Activated CD4-positive, alpha-beta T cell treated with anti-CD3 and anti-CD28 coated beads, Interleukin-2, amount 50 U/mL, for 16 hours (primary cell): Measurements from ENCODE around the gene PTGDS.
A peak's percentile ranks its signal among the peaks of the same experiment; 100 is the strongest.

Experiments used
- DNase-seq: peaks from one replicate; pipeline ENCODE4 v3.0.0-alpha.2; 2020

Gene PTGDS

DNA sequence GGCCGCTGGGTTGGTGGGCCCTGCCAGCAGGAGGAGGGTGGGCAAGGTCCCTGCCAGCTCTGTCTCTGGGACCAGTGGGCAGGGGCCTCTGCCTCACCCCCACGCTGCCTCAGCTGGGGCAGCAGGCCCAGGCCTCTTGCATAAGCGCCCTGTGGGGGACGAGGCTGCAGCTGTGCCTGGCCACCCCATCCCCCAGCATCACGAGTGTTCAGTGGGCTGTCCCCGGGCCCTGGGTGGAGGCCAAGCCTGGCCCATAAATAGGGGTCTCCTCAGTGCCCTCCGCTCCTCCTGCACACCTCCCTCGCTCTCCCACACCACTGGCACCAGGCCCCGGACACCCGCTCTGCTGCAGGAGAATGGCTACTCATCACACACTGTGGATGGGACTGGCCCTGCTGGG is at the start of gene PTGDS:
TSS of gene PTGDS (plus strand) at position 282 of the 400 bp plus-strand sequence. CDS start at position 357, 75 bp downstream.
- DNase-seq, result no peak

DNA sequence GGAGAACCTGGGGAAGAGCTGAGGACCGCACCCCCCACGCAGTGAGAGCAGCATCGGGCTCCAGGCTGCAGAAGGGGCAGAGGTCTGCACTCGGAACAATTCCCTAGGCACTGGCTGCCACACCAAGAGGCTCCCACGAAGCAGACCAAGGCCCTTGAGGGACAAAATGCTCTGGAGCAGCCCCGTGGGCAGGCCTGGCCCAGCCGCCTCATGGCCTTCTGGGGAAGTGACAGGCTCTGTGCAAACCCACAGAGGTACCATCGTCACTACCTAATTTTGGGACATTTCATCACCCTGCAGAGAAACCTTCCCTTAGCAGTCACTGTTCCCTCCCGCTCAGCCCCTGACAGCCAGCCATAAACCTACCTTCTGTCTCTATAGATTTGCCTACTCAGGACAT is 48.7 kb upstream of the PTGDS start:
- DNase-seq, result no peak

DNA sequence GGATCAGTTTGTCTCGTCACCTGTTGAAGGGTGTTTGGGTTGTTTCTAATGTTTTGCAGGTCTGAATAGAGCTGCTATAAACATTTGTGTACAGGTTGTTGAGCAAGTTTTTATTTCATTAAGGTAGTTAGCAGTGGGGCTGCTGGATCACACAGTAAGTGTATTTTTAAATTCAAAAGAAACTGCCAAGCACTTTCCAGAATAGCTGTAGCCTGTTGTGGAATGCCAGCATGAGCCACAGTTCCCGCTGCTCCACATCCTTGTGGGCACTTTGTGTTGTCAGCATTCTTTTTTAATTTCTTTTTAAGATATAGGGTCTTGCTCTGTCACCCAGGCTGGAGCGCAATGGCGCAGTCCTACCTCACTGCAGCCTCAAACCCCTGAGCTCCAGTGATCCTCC is 47.3 kb upstream of the PTGDS start:
- DNase-seq, result no peak

DNA sequence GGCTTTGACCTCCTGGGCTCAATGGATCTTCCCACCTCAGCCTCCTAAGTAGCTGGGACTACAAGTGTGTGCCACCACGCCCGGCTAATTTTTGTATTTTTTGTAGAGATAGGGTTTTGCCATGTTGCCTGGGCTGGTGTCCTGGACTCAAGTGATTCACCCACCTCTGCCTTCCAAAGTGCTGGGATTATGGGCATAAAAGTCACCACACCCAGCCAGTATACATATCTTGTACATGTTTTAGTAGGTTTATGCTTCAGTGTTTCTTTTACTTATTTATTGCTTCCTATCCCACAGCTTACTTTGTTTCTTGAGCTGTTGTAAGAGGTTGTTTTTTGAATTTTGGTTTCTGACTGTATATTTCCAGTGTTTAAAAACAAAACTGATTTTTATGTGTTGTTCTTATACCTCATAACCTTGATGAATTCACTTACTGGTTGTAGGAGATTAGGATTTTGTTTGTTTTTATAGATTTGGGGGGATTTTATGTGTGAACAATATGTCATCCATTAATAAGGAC is 45.6 kb upstream of the PTGDS start:
- no peak for DNase-seq

DNA sequence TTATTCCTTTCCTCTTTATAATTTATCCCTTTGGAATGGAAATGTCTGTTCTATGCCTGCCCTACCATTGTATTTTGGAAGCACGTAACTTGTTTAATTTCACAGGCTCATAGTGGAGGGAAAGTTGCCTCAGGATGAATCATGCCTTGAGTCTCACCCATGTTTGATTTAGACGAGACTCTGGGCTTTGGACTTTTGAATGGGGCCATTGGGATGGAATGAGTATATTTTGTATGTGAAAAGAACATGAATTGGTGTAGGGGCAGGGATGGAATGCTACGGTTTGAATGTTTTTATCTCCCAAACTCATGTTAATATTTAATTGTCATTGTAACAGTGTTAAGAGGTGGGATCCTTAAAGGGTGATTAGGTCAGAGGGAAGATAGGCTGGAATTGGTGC is 43.0 kb upstream of the PTGDS start:
- DNase-seq, result no peak

DNA sequence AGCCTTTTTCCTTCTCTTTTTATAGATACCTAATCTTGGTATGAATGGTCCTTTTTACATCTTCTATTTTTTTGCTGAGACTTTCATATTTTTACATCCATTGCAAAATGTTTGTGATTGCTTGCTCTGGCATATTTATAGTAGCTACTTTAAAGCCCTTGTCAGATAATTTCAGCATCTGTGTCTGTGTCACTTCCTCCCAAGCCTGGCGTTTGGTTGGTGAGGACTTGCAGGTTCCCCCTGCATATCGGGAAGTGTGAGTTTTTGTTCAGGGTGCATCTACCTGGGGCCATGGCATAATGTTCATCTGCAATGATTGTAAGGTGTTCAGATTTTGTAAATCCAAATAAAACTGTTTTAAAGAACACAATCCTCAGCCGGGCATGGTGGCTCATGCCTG is 41.7 kb upstream of the PTGDS start:
- DNase-seq, result no peak

DNA sequence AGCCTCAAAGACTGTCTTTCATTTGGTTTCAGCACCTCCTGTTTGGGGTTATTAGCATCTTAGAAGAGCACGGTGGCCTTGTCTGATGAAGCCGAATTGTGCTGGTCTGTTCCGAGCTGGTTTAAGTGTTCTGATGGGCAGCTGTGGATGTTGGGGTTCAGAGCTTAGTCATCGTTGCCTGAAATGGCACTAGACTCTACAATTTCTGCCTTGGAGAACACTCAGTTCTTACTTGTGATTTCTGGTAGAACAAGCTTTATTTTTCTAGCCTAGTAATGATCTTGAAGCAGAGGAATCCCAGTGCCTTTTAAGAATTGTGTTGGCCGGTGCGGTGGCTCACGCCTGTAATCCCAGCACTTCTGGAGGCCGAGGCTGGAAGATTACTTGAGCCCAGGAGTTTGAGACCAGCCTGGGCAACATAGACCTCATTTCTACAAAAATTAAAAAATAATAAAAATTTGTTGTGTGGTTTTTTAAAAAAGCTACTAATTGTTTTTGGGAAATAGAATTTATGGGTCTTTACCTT is 40.6 kb upstream of the PTGDS start:
- DNase-seq, result no peak

DNA sequence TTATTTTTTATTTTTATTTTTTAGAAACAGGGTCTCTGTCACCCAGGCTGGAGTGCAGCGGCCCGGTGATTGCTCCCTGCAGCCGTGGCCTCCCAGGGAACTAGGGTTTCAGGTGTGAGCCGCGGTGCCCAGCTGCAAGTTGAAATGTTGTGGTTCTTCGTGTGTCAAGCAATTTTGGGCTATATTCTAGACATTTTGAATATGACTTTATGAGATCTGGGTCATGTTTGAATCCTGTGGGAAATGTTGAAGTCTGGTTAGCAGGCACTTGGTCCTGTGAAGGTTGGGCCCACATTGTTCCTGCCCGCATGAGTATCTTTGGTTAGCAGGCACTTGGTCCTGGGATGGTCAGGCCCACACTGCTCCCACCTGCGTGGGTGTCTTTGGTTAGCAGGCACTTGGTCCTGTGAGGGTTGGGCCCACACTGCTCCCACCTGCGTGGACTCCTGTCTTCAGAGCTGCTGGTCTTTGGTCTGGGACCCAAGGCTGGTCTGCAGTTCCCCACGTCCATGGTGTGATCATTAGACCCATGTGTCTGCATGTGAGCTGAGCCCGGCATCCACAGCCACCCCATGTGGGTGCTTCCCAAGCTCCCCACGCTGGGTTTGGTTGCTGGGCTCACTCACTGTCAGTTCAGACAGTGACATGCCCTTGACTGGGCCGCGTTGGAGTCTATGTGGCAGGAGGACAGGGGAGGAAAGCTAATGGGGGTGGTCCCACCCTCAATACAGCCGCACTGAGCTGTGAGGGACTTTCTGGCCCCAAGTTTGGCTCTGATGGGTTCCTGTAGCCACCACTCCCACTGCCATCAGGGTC is 39.9 kb upstream of the PTGDS start:
- no peak for DNase-seq

DNA sequence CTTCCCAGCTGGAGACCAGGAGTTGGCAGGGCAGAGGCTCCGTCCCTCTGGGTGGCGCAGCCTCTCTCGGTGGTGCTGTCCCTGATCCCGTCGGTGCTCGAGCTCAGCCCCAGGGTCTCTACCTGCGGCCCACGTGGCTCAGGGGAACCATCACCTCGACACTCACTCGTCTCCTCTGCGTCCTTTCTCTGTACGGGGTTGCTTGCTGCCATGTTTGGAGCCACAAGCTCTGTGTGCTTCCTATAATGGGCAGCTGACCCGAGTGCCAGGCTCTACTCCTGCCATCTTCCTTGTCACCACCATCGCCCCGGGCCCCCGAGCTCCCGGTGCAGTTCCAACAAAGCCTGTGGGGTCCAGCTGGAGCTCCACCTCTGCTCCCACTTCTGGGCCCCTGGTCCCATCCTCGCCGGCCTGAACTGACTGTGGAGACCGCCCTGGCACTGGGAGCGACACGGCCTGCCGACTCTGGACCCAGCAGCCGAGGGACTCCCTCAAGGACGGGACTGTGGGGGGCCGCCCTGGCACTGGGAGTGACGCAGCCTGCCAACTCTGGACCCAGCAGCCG is 37.8 kb upstream of the PTGDS start:
- DNase-seq, result no peak

DNA sequence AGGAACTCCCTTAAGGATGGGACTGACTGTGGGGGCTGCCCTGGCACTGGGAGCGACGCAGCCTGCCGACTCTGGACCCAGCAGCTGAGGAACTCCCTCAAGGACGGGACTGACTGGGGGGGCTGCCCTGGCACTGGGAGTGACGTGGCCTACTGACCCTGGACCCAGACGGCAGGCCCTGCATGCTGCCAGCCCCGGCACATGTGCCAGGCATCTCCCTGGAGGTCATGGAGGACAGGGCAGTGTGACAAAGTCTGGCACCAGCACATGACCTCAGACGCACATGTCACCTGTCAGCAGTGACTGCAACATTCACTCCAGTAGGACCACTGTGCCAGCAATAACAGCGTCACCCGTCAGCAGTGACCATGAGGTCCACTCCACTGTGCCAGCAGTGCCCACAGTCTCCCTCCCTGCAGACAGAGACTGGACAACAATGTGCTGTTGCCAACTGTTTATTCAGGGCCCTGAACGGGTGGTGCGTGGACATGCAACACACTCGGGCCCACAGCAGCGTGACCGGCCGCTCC is 37.2 kb upstream of the PTGDS start:
- no peak for DNase-seq

DNA sequence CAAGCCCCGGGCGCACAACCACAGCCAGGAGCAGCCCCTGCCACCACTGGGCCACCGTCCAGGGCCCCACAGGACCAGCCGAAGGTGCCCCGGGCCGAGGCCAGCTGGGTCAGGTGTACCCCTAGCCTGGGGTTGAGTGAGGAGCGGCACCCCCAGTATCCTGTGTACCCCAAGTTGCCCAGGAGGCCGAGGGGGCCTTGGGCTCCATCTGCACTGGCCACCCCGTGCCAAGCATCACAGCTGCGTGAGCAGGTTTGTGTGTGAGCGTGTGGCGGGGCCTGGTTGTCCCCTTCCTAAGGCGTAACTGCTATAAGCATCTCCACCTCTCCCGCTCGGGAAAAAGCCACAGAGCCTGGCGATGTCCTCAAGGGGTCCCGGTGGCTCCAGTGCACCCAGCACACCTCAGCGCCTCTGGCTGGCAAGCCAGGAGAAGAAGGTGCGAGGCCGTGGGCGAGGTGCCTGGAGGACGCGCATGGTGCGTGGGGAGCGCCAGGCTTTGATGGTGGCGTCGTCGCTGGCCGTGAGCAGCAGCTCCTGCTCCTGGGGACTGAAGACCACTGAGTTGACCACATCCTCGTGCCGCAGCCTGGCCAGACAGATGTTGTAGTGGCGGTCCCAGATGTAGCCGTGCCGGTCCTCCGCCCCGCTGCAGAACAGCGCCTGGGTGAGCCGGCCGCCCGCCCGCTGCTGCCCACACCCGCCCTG is 36.6 kb upstream of the PTGDS start:
- DNase-seq, result no peak

DNA sequence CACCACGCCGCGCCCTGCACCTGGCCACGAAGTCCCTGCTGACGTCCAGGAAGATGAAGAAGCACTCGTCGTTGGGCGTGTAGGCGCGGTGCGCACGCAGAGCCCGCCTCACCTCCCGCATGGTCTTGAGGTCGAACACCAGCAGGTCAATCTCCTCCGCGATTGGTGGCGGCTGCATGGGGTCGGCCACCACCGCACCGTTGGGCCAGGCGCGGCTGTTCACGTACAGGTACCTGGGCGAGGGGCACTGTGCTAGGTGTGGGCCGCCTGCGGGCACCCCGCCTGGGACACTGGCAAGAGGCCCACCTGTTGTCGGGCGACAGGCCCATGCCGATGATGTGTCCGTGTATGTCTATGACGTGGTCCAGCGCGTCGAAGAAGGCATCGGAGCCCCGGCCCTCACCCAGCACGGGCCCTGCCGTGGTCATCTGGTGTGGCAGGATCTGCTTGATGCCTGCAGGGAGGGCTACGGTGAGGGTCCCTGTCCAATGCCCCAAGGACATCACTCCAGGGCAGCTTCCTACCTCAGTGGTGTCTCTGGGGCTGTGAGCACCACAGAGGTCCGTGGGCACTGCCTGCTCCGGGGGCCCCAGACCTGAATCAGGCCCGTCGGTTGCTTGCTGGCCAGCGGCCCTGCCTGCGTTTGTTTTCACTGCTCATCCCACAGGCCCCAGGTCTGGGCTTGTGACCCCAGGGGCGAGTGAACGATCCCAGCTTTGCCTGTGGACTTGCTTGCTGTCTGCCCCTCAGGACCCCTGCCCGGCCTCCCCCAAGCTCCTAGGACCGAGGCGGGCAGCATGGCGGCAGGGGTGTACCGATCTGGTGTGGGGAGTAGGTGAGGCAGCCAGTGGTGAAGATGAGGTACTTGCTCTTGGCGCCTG is 35.8 kb upstream of the PTGDS start:
- no peak for DNase-seq

DNA sequence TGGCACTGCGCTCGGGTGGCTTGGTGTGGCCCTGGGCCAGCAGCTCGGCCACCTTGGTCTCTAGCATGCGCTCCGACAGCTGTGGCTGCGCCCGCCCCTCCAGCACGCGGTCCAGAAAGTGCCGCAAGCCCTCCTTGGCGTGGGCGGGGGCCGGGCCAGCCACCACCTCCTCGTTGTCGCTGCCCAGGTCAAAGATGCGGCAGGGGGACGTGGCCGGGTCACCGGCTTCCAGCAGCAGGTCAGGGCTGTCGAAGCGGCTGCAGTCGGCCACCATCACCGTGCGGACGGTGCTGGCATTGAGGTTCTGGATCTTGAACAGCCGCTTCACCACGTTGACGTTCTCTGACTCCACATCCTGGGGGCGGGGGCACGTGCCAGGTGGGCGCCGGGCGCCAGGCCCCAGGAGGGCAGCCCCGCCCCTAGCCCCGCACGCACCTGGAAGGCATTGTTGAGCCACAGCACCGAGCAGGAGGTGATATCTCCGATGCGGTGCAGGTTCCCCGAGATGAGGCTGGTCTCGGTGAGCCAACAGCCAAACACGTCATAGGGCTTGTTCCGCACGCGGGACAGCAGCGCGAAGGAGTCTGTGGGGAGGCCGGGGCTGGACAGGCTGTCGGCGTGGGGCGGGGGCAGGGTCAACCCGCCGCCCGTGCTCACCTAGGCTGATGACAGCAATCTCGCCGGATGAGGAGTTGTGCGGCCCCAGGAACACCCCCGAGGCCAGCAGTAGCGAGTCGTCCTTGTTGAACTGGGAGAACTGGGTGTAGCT is 35.0 kb upstream of the PTGDS start:
- DNase-seq, result no peak

DNA sequence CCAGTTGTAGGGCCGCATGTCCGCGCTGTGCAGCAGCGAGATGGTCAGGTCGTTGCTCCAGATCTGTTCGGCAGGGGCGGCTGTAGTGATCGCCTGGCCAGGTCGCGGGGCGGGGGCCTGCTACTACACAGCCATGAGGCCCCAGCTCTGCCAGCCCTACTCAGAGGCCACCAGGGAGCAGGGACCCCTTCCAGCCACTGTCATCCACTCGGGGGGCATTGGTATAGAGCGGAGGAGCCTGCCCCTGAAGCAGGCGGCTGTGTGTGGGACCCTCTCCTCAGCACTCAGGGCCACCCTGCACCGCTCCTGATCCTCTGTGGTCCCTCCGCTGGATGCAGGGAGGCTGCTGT is 34.4 kb upstream of the PTGDS start:
- no peak for DNase-seq

DNA sequence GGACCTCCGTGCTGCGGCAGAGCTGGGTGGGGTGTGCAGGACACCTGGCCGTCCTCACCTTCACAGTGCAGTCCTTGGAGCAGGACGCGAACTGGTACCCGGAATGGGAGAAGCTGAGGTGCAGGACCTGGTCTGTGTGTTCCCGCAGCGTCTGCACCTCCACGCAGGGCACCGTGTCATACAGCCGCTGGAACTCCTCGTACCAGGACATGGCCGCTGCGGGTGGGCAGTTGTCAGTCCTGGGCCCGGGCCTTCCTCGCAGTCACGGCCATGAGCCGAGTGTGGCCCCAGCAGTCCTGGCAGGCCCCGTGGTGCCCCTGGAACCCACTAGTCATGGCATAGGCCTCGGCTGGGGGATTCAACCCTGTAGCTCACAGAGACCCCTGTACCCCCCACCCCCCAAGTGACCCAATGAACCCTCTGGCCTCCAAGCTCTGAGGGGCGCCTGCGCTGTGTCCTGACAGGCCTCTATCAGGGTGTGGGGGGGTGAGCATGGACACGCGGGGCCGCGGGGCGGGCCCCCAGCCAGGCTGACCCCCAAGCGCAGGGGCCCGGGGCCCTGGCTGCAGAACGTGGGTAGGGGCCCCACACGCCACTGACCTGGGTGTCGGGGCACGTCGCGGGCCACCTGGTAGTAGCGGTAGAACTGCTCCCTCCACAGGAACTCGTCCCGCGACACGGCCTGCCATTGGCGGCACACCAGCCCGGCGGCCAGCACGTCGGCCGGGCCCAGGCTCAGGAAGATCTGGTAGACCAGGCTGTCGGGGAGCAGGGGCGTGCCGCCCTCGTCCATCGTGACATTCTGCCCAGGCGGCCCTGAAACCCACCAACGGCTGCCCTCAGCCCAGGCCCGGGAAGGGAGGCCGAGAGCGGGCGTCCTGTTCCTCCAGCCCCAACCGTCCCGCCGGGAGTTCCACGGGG is 33.8 kb upstream of the PTGDS start:
- peak; percentile 37 for DNase-seq

DNA sequence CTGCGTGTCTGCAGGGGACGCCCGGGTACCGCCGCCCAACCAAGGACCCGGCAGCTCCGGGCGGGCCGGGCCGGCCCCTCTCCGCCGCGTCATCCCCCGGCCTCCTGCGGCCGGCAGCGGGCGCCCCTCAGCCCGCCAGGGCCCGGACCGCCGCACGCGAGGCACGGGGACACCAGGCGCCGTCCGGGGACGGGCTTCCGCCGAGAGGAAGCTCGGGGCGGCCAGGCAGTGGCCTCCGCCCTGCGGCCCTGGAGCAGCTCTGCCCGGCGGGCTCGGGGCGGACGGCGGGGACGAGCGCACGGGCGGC is 33.1 kb upstream of the PTGDS start:
- no peak for DNase-seq

DNA sequence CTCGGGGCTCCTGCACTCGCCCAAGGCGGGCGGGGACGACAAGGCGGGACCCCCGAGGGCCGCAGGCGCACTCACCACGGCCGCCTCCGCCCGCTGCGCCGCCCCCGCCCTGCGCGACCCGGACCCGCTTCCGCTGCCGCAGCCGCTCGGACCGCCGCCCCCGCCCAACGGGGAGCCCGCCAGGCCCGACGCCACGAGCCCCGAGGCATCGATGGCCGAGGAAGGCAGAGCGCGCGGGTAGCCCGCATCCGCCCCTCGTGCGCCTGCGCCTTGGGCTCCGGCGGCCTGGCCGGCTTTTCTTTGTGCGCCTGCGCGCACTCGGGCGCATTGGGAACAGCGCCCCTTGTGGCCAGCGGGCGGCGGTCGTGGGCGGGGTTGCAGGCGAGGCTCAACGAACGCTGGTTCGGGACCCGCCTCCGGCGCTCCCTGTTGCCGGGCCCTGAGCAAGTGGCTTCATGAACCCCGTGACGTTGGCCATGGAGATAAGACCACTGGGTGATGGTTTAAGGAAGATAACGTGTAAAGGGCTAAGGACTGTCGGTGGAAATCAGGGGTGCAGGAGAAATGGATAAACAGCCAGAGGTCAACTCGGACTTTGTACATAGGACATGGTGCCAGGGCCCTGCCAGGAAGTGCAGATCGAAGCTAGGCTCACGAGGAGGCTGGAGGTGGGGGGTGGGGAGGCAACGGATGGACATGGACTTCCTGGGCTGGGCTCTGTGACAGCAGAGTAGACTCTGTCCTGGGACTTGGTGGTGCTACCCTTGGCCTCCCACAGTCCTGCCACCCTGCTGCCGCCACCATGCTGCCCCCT is 32.6 kb upstream of the PTGDS start, which contains the start of the genes C8G and FBXW5:
TSS of gene C8G (plus strand) at position 725 of the 814 bp plus-strand sequence. CDS start at position 803, 78 bp downstream.
TSS of gene FBXW5 (minus strand) at position 220 of the 814 bp plus-strand sequence. CDS start 655 bp downstream, outside the sequence.
- peak; percentile 96 for DNase-seq

DNA sequence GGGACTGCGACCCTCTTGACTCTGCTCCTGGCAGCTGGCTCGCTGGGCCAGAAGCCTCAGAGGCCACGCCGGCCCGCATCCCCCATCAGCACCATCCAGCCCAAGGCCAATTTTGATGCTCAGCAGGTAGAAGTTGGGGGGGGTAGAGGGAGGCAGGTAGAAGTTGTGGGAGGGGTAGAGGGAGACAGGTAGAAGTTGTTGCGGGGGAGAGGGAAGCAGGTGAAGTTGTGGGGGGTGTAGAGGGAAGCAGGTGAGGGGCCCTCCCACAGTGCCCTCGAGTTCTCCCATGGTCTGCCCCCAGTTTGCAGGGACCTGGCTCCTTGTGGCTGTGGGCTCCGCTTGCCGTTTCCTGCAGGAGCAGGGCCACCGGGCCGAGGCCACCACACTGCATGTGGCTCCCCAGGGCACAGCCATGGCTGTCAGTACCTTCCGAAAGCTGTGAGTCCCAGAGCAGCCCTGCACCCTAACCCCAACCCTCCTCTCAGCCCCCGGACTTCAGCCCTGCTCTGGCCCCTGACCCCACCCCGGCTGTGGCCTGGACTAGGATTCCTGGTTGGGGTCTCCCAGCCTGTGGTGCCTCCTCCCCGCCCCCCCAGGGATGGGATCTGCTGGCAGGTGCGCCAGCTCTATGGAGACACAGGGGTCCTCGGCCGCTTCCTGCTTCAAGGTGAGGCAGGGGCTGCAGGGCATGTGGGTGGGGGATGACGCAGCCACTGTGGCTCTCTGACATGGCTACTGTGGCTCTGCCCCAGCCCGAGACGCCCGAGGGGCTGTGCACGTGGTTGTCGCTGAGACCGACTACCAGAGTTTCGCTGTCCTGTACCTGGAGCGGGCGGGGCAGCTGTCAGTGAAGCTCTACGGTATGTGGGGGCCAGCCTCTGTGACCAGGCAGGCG is 31.7 kb upstream of the PTGDS start:
- no peak for DNase-seq
